HEK293 (cell line): ENCODE results near the gene FAM180A.

Experiments
- HOXD13 ChIP-seq: sonication (generic); formaldehyde crosslinking; IDR thresholded peaks from 2 replicates; pipeline ENCODE4 v1.8.0; 2022; ENCODE audit warnings: missing genetic modification reagents, borderline replicate concordance
- PRDM4 ChIP-seq: fragments of 450-650 bp; formaldehyde crosslinking; IDR thresholded peaks from 2 replicates; pipeline ENCODE4 v1.5.1; 2017; ENCODE audit warnings: missing biosample characterization, missing genetic modification characterization
- TF ChIP-seq, protein P1 (sequence below): fragments of 450-650 bp; formaldehyde crosslinking; IDR thresholded peaks from 2 replicates; pipeline ENCODE4 v1.5.1; 2016; ENCODE audit warnings: missing biosample characterization, missing genetic modification characterization

- no peak for TF ChIP-seq PRDM4 (tag by site-specific recombination)
- TF ChIP-seq, protein P1, sequence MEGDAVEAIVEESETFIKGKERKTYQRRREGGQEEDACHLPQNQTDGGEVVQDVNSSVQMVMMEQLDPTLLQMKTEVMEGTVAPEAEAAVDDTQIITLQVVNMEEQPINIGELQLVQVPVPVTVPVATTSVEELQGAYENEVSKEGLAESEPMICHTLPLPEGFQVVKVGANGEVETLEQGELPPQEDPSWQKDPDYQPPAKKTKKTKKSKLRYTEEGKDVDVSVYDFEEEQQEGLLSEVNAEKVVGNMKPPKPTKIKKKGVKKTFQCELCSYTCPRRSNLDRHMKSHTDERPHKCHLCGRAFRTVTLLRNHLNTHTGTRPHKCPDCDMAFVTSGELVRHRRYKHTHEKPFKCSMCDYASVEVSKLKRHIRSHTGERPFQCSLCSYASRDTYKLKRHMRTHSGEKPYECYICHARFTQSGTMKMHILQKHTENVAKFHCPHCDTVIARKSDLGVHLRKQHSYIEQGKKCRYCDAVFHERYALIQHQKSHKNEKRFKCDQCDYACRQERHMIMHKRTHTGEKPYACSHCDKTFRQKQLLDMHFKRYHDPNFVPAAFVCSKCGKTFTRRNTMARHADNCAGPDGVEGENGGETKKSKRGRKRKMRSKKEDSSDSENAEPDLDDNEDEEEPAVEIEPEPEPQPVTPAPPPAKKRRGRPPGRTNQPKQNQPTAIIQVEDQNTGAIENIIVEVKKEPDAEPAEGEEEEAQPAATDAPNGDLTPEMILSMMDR (tag by site-specific recombination): no peak
- no peak for TF ChIP-seq HOXD13 (CRISPR knock-in tag)
These were observed 61.1 kb downstream of the FAM180A start for GRCh38 chr7:135687466-135687865.
